Effector CD4-positive, alpha-beta T cell (primary cell): Measurements from ENCODE around the gene CYP17A1.
"Not testable (repeated sequence)": the region's sequence is repeated elsewhere in the genome, so short reads cannot be mapped to it uniquely, and the experiment has no call there.

Source experiments
- DNase-seq: peaks from one replicate; pipeline ENCODE4 v3.0.0-alpha.2; 2020

Gene CYP17A1

GRCh38 chr10:102834143-102834542, 3.1 kb downstream of the CYP17A1 start:
- DNase-seq, result no peak

- no peak for DNase-seq
These were observed 4.2 kb downstream of the CYP17A1 start for GRCh38 chr10:102832987-102833386.

- no peak for DNase-seq
These were observed 5.0 kb downstream of the CYP17A1 start for GRCh38 chr10:102832248-102832647.

GRCh38 chr10:102831322-102832071, 5.7 kb downstream of the CYP17A1 start:
- DNase-seq, result no peak

- no peak for DNase-seq
These were observed 9.6 kb downstream of the CYP17A1 start for GRCh38 chr10:102827597-102827975.

- DNase-seq, result no peak
These were observed 10.9 kb downstream of the CYP17A1 start for GRCh38 chr10:102826148-102826796.

GRCh38 chr10:102824664-102825063, 12.5 kb downstream of the CYP17A1 start:
- DNase-seq, result no peak

GRCh38 chr10:102822222-102822621, 15.0 kb downstream of the CYP17A1 start:
- DNase-seq, result no peak

- not testable (repeated sequence) for DNase-seq
These were observed 17.2 kb downstream of the CYP17A1 start for GRCh38 chr10:102820008-102820407.

GRCh38 chr10:102819054-102819453, 18.2 kb downstream of the CYP17A1 start:
- no peak for DNase-seq

- no peak for DNase-seq
These were observed 20.0 kb downstream of the CYP17A1 start for GRCh38 chr10:102817175-102817574.

- no peak for DNase-seq
These were observed 21.2 kb downstream of the CYP17A1 start for GRCh38 chr10:102815790-102816549.

- no peak for DNase-seq
These were observed 22.1 kb downstream of the CYP17A1 start for GRCh38 chr10:102814873-102815661.

GRCh38 chr10:102814453-102814871, 22.8 kb downstream of the CYP17A1 start:
- DNase-seq, result no peak

- DNase-seq, result no peak
These were observed 23.3 kb downstream of the CYP17A1 start for GRCh38 chr10:102813734-102814452.

GRCh38 chr10:102813017-102813541, 24.1 kb downstream of the CYP17A1 start:
- DNase-seq, result no peak

GRCh38 chr10:102812231-102812876, 24.9 kb downstream of the CYP17A1 start:
- DNase-seq, result no peak

- no peak for DNase-seq
These were observed 25.9 kb downstream of the CYP17A1 start for GRCh38 chr10:102811346-102811745.

- DNase-seq, result no peak
These were observed 28.8 kb downstream of the CYP17A1 start for GRCh38 chr10:102808380-102808779.

GRCh38 chr10:102804382-102805055, 32.7 kb downstream of the CYP17A1 start:
- DNase-seq, result no peak
